Measurements from ENCODE around the gene CABLES1.
"Not testable (repeated sequence)": the region's sequence is repeated elsewhere in the genome, so short reads cannot be mapped to it uniquely, and the experiment has no call there.

Gene CABLES1

GRCh38 chr18:23279931-23280330 lies 144.6 kb downstream of the CABLES1 start:
- FAIRE-seq (no peak), DNase-seq (ENCODE audit: insufficient read length, low spot score) (no peak)
- TF ChIP-seq, protein P1, sequence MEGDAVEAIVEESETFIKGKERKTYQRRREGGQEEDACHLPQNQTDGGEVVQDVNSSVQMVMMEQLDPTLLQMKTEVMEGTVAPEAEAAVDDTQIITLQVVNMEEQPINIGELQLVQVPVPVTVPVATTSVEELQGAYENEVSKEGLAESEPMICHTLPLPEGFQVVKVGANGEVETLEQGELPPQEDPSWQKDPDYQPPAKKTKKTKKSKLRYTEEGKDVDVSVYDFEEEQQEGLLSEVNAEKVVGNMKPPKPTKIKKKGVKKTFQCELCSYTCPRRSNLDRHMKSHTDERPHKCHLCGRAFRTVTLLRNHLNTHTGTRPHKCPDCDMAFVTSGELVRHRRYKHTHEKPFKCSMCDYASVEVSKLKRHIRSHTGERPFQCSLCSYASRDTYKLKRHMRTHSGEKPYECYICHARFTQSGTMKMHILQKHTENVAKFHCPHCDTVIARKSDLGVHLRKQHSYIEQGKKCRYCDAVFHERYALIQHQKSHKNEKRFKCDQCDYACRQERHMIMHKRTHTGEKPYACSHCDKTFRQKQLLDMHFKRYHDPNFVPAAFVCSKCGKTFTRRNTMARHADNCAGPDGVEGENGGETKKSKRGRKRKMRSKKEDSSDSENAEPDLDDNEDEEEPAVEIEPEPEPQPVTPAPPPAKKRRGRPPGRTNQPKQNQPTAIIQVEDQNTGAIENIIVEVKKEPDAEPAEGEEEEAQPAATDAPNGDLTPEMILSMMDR (IDR thresholded peaks at IDR 0.05; ENCODE audit: insufficient read depth, missing control alignments), result no peak

DNA sequence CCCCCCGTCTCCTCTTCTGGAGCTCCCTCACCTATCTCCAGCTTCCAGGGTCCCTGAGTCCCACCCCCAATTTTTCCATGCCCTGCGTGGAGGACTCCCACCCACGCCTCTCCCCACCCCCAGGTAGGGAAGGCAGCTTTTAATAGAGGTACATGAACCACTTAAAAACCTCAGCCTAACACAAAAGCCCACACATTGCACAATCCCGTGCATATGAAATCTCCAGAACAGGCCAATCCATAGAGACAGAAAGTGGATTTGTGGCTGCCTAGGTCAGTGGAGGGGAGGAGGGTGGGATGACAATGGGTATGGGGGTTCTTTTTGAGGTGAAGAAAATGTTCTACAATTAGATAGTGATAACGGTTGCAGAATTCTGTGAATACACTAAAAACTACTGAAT lies 145.6 kb downstream of the CABLES1 start:
- DNase-seq (ENCODE audit: insufficient read length, low spot score) (no peak), FAIRE-seq (no peak)
- TF ChIP-seq, protein P1 (IDR thresholded peaks at IDR 0.05; ENCODE audit: insufficient read depth, missing control alignments), result no peak

DNA sequence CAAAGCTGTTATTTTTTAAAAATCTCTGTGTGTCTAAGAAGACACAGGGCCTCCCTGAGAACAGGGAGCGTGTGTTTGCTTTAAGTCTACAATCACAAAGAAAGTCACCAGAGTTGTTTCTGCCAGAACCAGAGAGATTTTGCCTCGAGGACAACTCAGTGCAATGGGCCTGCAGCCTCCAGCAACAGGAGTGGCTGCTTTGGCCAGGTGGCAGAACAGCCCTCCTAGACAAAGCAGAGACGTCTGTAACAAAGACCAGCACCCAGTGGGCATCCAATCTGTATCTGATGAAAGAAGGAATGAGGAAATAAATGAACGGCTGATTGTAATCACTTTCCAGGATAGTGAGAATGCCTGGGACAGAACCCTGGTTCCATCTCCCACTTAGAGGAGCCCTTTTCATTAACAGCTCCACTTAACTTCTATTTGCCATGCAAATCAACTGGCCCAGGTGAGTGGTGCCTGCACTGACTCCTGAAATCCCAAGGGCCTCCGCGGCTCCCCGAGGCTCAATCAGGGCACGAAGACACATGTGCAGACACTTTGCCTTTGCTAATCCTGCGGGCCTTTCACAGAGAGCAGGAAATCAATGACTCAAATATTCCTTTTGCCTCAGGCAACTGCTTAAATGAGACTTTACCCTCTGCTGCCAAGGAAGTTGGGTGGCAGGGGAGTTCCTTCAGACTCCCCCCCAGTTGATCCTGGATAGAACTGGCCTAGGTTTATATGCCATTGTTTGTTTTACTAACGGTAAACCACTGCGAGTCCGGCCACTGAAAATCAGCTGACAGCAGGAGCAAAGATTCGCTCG lies 146.5 kb downstream of the CABLES1 start:
- no peak for DNase-seq (ENCODE audit: insufficient read length, low spot score)
- TF ChIP-seq, protein P1 (IDR thresholded peaks at IDR 0.05; ENCODE audit: insufficient read depth, missing control alignments), result no peak
- no peak for FAIRE-seq

DNA sequence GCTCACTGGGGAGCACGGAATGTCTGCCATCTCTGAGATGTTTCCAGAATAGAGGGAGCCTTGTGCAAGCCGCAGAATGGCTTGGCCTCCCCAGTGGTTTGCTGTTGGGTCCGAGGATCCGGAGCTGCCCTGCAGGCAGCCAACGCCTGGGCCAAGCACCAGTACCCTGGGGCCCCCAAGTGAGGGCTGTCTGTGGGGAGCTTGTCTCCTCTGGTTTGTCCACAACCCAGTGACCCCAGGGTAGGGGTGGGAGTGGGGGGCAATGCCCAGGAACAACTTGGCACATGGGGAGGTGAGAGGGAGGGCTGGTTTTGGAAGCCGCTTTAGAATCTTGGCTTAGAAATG lies 147.1 kb downstream of the CABLES1 start:
- no peak for FAIRE-seq
- DNase-seq (ENCODE audit: insufficient read length, low spot score), result no peak
- TF ChIP-seq, protein P1 (IDR thresholded peaks at IDR 0.05; ENCODE audit: insufficient read depth, missing control alignments), result no peak

DNA sequence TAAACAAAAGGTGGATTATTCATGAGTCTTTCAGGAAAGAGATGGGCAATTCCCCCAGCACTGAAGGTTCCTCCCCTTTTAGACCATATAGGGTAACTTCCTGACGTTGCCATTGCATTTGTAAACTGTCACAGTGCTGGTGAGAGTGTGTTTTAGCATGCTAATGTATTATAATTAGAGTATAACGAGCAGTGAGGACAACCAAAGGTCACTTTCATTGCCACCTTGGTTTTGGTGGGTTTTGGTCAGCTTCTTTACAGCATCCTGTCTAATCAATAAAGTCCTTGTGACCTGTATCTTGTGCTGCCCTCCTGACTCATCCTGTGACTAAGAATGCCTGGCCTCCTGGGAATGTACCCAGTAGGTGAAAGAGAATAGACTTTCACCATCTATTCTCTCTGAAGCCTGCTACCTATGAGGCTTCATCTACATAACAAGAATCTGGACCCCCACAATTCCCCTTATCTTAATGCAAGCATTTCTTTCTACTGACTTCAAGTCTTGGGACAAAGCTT lies 148.7 kb downstream of the CABLES1 start:
- DNase-seq (ENCODE audit: insufficient read length, low spot score), result no peak
- no peak for FAIRE-seq

DNA sequence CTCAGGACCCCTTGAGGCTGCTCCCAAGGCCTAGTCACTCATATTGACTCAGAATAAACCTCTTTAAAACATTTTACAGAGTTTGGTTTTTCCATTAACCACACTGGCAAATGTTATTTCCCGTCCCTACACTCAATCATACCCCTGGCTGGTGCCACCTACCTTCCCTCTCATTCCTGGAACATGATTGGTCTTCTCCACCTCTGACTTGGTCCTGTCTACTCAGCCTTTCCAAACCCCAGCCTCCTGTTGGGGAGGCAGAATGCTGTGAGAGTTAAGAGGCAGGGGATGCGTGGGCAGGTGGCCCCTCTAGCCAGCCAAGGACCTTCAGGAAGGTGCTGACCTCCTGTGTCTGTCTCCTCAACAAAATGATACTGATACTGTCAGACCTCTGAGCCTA lies 149.3 kb downstream of the CABLES1 start:
- TF ChIP-seq, protein P1 (IDR thresholded peaks at IDR 0.05; ENCODE audit: insufficient read depth, missing control alignments), result no peak
- FAIRE-seq (no peak), DNase-seq (ENCODE audit: insufficient read length, low spot score) (no peak)

More for the DNA sequence above, 148.7 kb downstream of the CABLES1 start:
- TF ChIP-seq, protein P1 (IDR thresholded peaks at IDR 0.05; ENCODE audit: insufficient read depth, missing control alignments), result no peak

- not testable (repeated sequence) for DNase-seq (ENCODE audit: insufficient read length, low spot score); FAIRE-seq
These were observed 150.3 kb downstream of the CABLES1 start for GRCh38 chr18:23285581-23285980.
